HepG2 (cell line): ENCODE results near the gene RPL19. TPM values are rescaled to one million over a fixed set of nuclear protein-coding genes. Genes with fewer than 3 reads are reported as not detected.
A peak's percentile ranks its signal among the peaks of the same experiment; 100 is the strongest.

Experiments used
- ARID2 ChIP-seq: sonication (generic); formaldehyde crosslinking; IDR thresholded peaks from 2 replicates; pipeline ENCODE4 v1.8.1; 2022; ENCODE audit warnings: mild to moderate bottlenecking, missing genetic modification reagents, borderline replicate concordance
- CBX1 ChIP-seq: IDR thresholded peaks from one replicate; pipeline ENCODE4 v1.6.1; 2016; ENCODE audit warnings: antibody characterized with exemption, low read depth
- ELF1 ChIP-seq: sonication (generic); formaldehyde crosslinking; IDR thresholded peaks from 2 replicates; pipeline ENCODE4 v1.4.0; 2020; ENCODE audit warnings: missing genetic modification reagents
- FOXJ3 ChIP-seq: sonication (generic); formaldehyde crosslinking; IDR thresholded peaks from 2 replicates; pipeline ENCODE4 v1.4.0; 2020; ENCODE audit warnings: missing genetic modification reagents, mild to moderate bottlenecking, borderline replicate concordance
- GZF1 ChIP-seq: sonication (generic); formaldehyde crosslinking; IDR thresholded peaks from 2 replicates; pipeline ENCODE4 v1.5.1; 2020; ENCODE audit warnings: mild to moderate bottlenecking, missing genetic modification reagents
- JDP2 ChIP-seq: sonication (generic); formaldehyde crosslinking; IDR thresholded peaks from 2 replicates; pipeline ENCODE4 v1.8.1; 2022; ENCODE audit warnings: missing genetic modification reagents, borderline replicate concordance
- KDM4B ChIP-seq: sonication (generic); formaldehyde crosslinking; IDR thresholded peaks from 2 replicates; pipeline ENCODE4 v1.4.0; 2020; ENCODE audit warnings: missing genetic modification reagents
- KLF15 ChIP-seq: sonication (generic); formaldehyde crosslinking; IDR thresholded peaks from 2 replicates; pipeline ENCODE4 v1.8.1; 2023; ENCODE audit warnings: borderline replicate concordance, mild to moderate bottlenecking, inconsistent platforms, missing genetic modification reagents, mixed read lengths
- MAFK ChIP-seq, 2 experiments: IDR thresholded peaks in 1 of 2; conservative IDR thresholded peaks in 1 of 2; 2 replicates each; pipeline ENCODE4 v1.6.1; 2011; ENCODE audit warnings: improper control_type of control experiment in 2 of 2, low read length in 2 of 2
- PBX2 ChIP-seq: IDR thresholded peaks from 2 replicates; pipeline ENCODE4 v1.6.1; 2016; ENCODE audit warnings: control low read depth
- TCF12 ChIP-seq, 2 experiments: fragments of 450-650 bp in 1 of 2; sonication (generic) in 1 of 2; formaldehyde crosslinking in 1 of 2; IDR thresholded peaks; 2 replicates each; pipeline versions ENCODE4 v1.6.1 to v1.8.0; 2017 to 2022; ENCODE audit warnings: antibody characterized with exemption in 1 of 2, mild to moderate bottlenecking in 1 of 2, missing genetic modification reagents in 1 of 2, moderate library complexity in 1 of 2
- ZBED4 ChIP-seq: sonication (generic); formaldehyde crosslinking; IDR thresholded peaks from 2 replicates; pipeline ENCODE4 v1.4.0; 2020; ENCODE audit warnings: missing genetic modification reagents, borderline replicate concordance
- ZNF251 ChIP-seq: sonication (generic); formaldehyde crosslinking; IDR thresholded peaks from 2 replicates; pipeline ENCODE4 v1.9.0; 2021; ENCODE audit warnings: mild to moderate bottlenecking, missing genetic modification reagents
- ZNF431 ChIP-seq: sonication (generic); formaldehyde crosslinking; IDR thresholded peaks from 2 replicates; pipeline ENCODE4 v1.9.0; 2022; ENCODE audit warnings: missing genetic modification reagents, low read depth, mild to moderate bottlenecking, borderline replicate concordance
- ZNF501 ChIP-seq: sonication (generic); formaldehyde crosslinking; IDR thresholded peaks from 2 replicates; pipeline ENCODE4 v1.5.1; 2020; ENCODE audit warnings: mild to moderate bottlenecking, moderate library complexity, missing genetic modification reagents
- ZNF574 ChIP-seq: sonication (generic); formaldehyde crosslinking; IDR thresholded peaks from 2 replicates; pipeline ENCODE4 v1.4.0; 2020; ENCODE audit warnings: missing genetic modification reagents
- ZNF782 ChIP-seq: sonication (generic); formaldehyde crosslinking; IDR thresholded peaks from 2 replicates; pipeline ENCODE4 v1.4.0; 2020; ENCODE audit warnings: missing genetic modification reagents, mild to moderate bottlenecking, borderline replicate concordance
- polyA plus RNA-seq, 8 experiments: library from polyadenylated mRNA; depleted of rRNA in 3 of 8; stranded (reverse) in 7 of 8; unstranded in 1 of 8; fragments of >200 nt; fragmentation: Illumina TruSeq in 4 of 8; extraction: Trizol in 4 of 8; gene quantifications; 2 replicates each; pipeline versions ENCODE4 v1.2.1 to v1.2.3, GENCODE V29; 2011 to 2016; ENCODE audit warnings: low read depth in 4 of 8, missing spikeins in 1 of 8, mixed read lengths in 1 of 8; ENCODE audit not compliant: insufficient read depth in 1 of 8
- total RNA-seq, 5 experiments: library from RNA; depleted of rRNA; stranded (reverse); fragments of >200 nt; fragmentation: Illumina TruSeq; extraction: Trizol; gene quantifications; 2 replicates each; pipeline ENCODE4 v1.2.3, GENCODE V29; 2016; ENCODE audit warnings: low read depth in 1 of 5
- TF ChIP-seq, protein P1 (sequence below): IDR thresholded peaks from 2 replicates; pipeline ENCODE4 v1.6.1; 2016; ENCODE audit warnings: low read depth

The RPL19 gene
- total and polyA plus RNA-seq, 2 of the 13 experiments (the other 11 are each of a cell fraction or from before 2014, with no cell fraction given): 2,522 to 2,768 TPM

GRCh38 chr17:39200070-39200879 is at the start of gene RPL19 (continued):
- TF ChIP-seq ZNF251 (CRISPR knock-in tag): no peak
- TF ChIP-seq JDP2 (CRISPR knock-in tag): no peak
- TF ChIP-seq, protein P1, sequence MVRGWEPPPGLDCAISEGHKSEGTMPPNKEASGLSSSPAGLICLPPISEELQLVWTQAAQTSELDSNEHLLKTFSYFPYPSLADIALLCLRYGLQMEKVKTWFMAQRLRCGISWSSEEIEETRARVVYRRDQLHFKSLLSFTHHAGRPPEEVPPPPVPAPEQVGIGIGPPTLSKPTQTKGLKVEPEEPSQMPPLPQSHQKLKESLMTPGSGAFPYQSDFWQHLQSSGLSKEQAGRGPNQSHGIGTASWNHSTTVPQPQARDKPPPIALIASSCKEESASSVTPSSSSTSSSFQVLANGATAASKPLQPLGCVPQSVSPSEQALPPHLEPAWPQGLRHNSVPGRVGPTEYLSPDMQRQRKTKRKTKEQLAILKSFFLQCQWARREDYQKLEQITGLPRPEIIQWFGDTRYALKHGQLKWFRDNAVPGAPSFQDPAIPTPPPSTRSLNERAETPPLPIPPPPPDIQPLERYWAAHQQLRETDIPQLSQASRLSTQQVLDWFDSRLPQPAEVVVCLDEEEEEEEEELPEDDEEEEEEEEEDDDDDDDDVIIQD (CRISPR knock-in tag): no peak
- TF ChIP-seq CBX1: no peak
- TF ChIP-seq FOXJ3 (CRISPR knock-in tag): no peak
- TF ChIP-seq ZNF782 (CRISPR knock-in tag): peak; percentile 79
- peak; percentile 84; the same call in 1 of the 2 replicates for TF ChIP-seq ARID2 (CRISPR knock-in tag)
- no peak for TF ChIP-seq ZBED4 (CRISPR knock-in tag)
- peak; percentile 59; the same call in 1 of the 2 replicates for TF ChIP-seq GZF1 (CRISPR knock-in tag)
- TF ChIP-seq MAFK (conservative IDR thresholded peaks at IDR 0.05 in 1 of 2, IDR thresholded peaks at IDR 0.05 in 1 of 2; ENCODE audit: low read length in 2 of 2): no peak
- no peak for TF ChIP-seq PBX2 (CRISPR knock-in tag)
- no peak for TF ChIP-seq TCF12 (IDR thresholded peaks at IDR 0.05)
- no peak; the same call in 1 of the 2 replicates for TF ChIP-seq TCF12 (CRISPR knock-in tag; IDR thresholded peaks at IDR 0.05)
- TF ChIP-seq ZNF501: peak; percentile 60; the same call in 1 of the 2 replicates
- peak; percentile 80; the same call in 1 of the 2 replicates for TF ChIP-seq KLF15 (CRISPR knock-in tag)
- TF ChIP-seq ELF1 (CRISPR knock-in tag): peak; percentile 53; the same call in 1 of the 2 replicates
- no peak; the same call in 1 of the 2 replicates for TF ChIP-seq ZNF574 (CRISPR knock-in tag)
- 0 out of 2 replicates have a peak, but pooled peaks have one; percentile 62 for TF ChIP-seq ZNF431 (CRISPR knock-in tag)
- TF ChIP-seq KDM4B (CRISPR knock-in tag): peak; percentile 40; the same call in 1 of the 2 replicates
